ENCODE data around the gene DAZAP1. TPM values are rescaled to one million over a fixed set of nuclear protein-coding genes. Genes with fewer than 3 reads are reported as not detected.

Gene DAZAP1
- 87.7 and 97.6 TPM in 2 replicates for total RNA-seq (2014; rRNA removed; shearing (Covaris generic))

DNA sequence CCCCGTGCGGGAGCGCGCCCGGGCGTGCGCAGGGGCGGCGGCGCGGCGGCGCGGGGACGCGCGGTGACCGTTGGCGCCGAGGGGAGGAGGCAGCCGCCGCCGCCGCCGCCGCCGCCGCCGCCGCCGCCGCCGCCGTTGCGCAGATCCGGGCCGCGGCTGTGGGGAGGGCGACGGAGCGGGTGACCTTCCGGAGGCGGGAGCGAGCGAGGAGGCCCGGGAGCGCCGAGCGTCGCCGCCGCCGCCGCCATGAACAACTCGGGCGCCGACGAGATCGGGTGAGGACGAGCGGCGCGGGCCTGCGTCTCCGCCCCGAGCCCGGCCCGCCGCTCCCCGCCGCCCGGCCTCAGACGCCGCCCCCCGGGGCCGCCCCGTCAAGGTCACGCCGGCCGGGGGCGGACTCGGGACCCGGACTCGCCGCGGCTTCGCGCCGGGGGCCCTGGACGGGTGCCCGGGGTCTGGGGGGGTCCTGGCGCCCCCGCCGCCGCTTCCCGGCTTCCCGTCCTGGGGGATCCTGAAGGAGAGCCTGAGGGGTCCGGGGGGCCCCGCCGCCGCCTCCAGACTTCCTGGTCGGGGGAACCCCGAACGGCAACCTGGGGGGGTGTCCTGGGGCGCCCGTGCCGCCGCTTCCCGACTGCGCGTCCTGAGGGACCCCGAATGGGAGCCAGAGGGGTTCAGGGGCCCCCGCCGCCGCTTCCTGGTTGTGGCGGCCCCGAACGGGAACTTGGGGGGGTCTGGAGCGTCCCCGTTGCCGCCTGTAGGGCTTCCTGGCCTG is at the start of gene DAZAP1:
TSS of gene DAZAP1 (plus strand) at position 59 of the 772 bp plus-strand sequence. CDS start at position 247, 188 bp downstream.
- DNase-seq (ENCODE audit: low read depth) = peak; percentile 26

GRCh38 chr19:1360126-1360817 is 47.1 kb upstream of the DAZAP1 start:
- no peak for DNase-seq (ENCODE audit: low read depth)

GRCh38 chr19:1360818-1361461 is 46.4 kb upstream of the DAZAP1 start:
- DNase-seq (ENCODE audit: low read depth) = peak; percentile 75

DNA sequence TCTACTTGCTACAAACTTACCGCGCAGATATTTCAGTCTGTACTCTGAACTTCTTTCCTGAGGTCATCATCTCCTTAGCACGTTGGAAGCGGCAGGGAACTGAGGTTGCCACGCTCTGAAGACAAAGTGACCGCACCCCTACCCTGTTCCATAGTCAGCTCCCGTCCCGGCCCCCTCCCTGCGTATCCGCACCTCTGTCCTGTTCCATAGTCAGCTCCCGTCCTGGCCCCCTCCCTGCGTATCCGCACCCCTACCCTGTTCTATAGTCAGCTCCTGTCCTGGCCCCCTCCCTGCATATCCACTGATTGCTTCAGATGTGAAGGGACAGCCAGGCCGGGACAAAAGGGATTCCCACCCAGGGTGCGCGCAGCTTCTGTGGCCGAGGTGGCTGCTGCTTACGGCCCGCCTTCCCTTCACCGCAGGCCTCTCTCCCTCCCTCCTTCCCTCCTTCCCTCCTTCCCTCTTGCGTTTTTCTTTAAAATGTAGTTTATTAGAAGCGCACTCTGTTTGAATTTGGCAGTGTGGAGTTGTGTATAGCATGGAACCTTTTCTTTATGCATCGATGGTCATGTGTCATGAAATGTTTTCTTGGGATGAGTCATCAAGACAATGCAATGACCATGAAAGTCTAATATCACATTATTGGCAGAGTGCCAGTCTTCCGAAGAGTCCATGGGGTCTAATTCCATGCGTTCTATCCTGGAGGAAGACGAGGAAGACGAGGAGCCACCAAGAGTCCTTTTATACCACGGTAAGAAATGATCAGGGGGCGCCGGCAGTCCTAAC is 45.6 kb upstream of the DAZAP1 start:
- DNase-seq (ENCODE audit: low read depth) = peak; percentile 74

DNA sequence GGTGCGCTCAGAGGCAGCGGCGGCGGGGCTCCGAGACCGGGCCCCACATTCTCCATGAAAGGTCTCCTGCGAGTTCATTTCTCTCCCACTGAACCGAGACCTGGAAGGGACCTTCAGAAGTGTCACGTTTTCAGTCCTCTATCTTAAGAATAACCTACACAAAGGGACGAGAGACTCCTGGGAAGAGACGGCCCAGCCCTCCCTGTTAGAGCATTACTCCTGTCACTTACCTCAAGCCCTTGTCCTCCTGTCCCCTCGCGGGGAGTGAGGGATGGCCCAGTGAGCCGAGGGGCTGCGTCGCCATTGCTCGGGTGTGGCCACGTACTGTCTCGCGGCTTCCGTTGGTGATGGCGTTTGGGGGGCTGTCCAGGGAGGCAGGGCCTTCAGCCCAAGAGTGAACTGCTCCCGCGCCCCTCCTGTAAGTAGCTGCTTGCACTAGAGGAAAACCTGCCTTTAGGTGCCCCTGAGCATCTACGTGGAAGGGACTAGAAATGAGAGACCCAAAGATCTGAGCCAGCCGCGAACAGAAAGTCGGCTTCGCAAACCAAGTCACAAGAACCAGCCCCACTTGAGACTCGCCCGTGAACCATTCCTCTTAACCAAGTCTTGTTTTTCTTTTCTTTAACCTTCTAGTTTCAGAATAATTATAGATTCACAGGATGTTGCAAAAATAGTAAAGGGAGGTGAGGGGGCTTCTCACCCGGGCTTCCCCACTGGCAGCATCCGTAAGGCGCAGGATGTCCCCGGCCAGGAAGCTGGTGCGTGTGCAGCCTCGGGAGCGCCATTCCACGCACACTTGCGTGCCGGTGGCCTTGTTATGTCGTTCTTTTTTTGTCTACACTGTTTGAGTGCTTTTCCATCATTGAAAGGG is 44.8 kb upstream of the DAZAP1 start:
- no peak for DNase-seq (ENCODE audit: low read depth)

DNA sequence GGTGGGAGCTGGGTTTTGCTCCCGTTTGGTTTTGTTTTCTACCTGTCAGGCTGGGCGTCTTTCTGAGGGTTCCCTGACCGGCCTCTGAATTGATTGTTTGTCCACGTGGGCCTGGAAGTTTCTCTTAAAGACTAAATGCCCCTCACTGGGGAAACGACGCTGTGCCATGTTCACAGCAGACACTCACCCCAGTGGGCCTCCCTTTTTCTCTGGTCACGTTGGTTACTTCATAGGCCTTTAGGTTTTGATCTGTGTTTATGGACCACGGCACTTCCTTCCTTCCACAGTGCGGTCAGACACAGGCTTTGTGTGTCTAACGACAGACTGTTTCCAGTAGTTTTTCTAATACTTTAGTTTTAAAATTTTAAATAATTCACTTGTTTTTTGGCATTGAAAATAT is 43.8 kb upstream of the DAZAP1 start:
- no peak for DNase-seq (ENCODE audit: low read depth)

GRCh38 chr19:1364070-1364704 is 43.2 kb upstream of the DAZAP1 start:
- DNase-seq (ENCODE audit: low read depth) = no peak

- no peak for DNase-seq (ENCODE audit: low read depth)
Measured at GRCh38 chr19:1365319-1366269, 41.8 kb upstream of the DAZAP1 start.

GRCh38 chr19:1366296-1366695 is 41.1 kb upstream of the DAZAP1 start:
- no peak for DNase-seq (ENCODE audit: low read depth)

DNA sequence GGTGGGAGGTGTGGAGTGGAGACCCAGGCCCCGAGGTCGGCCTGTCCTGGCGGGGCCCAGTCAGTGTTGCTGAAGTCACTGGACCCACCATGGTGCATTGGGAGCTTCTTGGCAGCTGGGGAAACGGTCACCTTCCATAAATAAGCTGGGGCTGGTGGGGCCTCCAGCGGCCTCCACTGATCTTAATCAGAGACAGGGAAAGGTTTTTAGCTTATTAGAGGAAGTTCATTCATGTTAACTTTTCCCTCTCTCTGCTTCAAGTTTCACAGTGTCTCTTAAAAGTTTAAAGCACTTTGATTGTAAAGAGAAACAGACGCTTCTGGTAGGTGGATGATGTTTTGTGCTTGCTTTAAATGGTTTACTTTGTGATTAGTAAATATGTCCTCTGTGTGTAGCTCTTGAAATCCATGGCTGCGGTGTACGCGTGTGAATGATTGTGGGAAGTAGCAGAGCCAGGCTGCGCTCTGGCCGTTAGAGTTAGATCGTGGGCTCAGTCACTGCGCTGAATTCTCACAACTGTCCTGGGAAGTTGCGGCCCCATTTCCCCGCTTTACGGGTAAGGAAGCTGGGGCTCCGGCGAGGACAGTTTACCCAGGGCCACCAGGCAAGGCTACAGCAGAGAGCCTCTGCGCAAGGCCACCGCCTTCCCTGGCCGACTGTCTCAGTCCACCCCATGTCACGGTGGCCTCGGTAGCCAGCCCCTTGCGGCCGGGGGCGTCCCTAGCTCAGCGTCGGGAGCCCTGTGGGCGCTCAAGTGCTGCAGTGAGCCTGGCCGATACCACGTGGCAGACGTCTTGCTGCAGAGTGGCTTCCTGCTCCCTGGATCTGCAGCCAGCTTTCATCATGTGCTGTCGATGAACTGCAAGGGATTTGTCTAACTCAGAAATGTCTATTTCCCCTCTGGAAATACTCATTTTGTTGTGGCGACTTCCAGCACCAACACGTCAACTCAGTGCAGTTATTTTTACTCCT is 40.2 kb upstream of the DAZAP1 start:
- DNase-seq (ENCODE audit: low read depth) = no peak

DNA sequence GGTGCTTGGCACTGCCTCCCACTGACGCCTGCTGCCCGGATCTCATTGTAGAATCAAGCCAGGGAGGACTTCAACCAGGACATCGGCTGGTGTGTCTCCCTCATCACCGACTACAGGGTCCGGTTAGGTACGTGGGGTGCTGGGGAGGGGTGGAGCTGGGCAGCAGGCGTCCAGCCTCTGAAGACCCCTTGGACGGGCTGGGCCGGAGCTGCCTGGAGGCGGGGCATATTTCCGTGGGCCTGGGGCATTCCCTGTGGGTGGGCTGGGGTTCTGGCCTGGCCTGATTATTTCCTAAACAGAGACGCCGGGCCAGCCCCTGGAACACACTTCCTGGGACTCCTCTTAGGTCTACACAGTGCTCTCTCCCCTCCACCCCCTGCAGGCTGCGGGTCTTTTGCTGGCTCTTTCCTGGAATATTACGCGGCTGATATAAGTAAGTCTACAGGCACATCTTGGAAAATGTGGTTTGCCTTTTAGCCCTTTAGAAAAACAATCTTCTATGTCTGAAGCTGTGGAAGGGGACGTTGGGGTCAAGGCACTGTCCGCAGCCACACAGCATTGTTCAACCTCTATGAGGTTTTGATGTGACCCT is 38.1 kb upstream of the DAZAP1 start:
- no peak for DNase-seq (ENCODE audit: low read depth)

- DNase-seq (ENCODE audit: low read depth) = no peak
Measured at GRCh38 chr19:1370579-1371361, 36.6 kb upstream of the DAZAP1 start.

GRCh38 chr19:1373042-1373533 is 34.3 kb upstream of the DAZAP1 start:
- no peak for DNase-seq (ENCODE audit: low read depth)

GRCh38 chr19:1373534-1374249 is 33.7 kb upstream of the DAZAP1 start:
- no peak for DNase-seq (ENCODE audit: low read depth)

- DNase-seq (ENCODE audit: low read depth) = no peak
Measured at GRCh38 chr19:1374250-1374577, 33.2 kb upstream of the DAZAP1 start.

DNA sequence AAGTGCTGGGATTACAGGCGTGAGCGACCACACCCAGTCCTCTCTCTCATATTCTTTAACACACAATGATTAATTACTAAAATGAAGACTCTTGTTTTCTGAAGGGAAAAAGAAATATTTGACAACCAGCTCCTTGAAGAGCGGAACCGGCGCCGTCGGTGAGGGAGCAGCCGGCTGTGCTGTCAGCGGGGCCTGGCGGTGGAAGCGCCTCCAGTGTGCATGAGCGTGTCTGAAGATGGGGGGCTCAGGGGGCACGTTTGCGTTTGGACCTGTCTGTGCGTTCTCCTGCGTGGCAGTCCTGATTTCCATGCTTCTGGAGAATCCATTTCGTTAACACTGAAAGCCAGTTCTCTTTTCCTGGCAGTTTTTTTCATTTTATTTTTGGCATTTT is 31.0 kb upstream of the DAZAP1 start:
- no peak for DNase-seq (ENCODE audit: low read depth)

Measured in M059J (cell line).